Colonic mucosa (tissue), 4 donors: ENCODE measurements around the gene SYTL5. TPM values are rescaled to one million over a fixed set of nuclear protein-coding genes. Genes with fewer than 3 reads are reported as not detected.

Experiments
- DNase-seq: peaks from one replicate; pipeline ENCODE4 v3.0.0-alpha.2; 2020
- H3K27ac ChIP-seq: fragments of 200-600 bp; one replicate; pipeline ENCODE4 v1.8.0; 2021
- H3K27me3 ChIP-seq: fragments of 200-600 bp; one replicate; pipeline ENCODE4 v1.8.0; 2021
- H3K36me3 ChIP-seq: fragments of 200-600 bp; one replicate; pipeline ENCODE4 v1.8.0; 2021
- H3K4me1 ChIP-seq: fragments of 200-600 bp; one replicate; pipeline ENCODE4 v1.8.0; 2021; ENCODE audit warnings: mild to moderate bottlenecking
- H3K4me3 ChIP-seq: fragments of 200-600 bp; one replicate; pipeline ENCODE4 v1.8.0; 2021
- H3K9ac ChIP-seq, 2 donors: one replicate each; pipeline ENCODE4 v1.7.0; 2013; ENCODE audit warnings: control low read depth in 2 of 2, low read depth in 2 of 2, low read length in 2 of 2
- H3K9me3 ChIP-seq: fragments of 200-600 bp; one replicate; pipeline ENCODE4 v1.8.0; 2021
- intact Hi-C: fragments of 100-400 bp; cut with DNase I; formaldehyde crosslinking; loops from one replicate; pipeline ENCODE4 v1.14.1; 2022
- total RNA-seq, 2 donors: library from RNA; stranded (reverse); fragmentation: NEBNext Ultra II Directional in 1 of 2; extraction: Animal tissue kit (Norgen Biotek cat#: 25700) in 1 of 2; gene quantifications; one replicate each; pipeline ENCODE4 v1.2.1, GENCODE V29; 2021
- TF ChIP-seq, protein P1 (sequence below): fragments of 200-600 bp; IDR thresholded peaks from one replicate; pipeline ENCODE4 v1.8.0; 2022; ENCODE audit warnings: antibody characterized with exemption, mild to moderate bottlenecking
- donor health status: healthy.
- donor health status: DM: no; HTN: no; CAD: no.
- donor health status: DM: no; HTN: no; CAD: no.

SYTL5 gene
- total RNA-seq, 2 donors from 2014 or later: 5.4 to 7.1 TPM

DNA sequence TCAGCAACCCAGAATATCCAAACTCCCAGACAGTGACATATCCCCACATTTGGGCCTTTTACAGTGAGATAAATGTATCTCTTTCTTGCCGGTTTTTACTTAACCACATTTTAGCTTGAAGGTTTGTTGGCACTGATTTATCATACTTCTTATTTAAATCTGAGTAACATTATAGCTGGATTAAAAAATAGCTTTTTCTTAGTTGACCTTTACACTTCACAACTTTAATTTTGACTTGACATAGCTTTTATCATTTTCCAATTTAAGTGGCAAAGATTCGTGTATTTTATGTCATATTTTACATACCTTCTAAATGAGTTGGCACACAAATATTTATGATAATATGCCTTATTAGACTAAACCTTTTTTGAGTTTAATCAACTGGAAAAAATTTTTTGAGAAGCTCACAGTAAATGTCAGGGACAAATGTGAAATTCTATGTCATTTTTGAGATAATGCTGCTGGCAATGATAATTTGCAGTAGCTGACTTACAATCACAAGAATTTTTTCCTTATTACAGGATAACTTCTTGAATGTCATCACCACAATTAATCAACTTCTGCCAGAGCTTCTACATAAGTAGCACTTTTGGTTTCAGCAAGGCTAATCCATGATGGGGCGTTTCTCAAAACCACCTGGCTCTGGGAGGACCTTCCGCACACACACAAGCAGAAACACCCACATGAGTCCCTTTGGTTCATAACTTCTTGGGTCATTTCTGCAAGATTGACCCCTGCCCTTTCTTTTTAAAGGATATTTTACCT, 80.3 kb downstream of the SYTL5 start:
- Histone ChIP-seq H3K36me3 (no peaks in the 10 kb centered on the region), H3K4me1 (no peaks in the 10 kb centered on the region), H3K27me3 (no peaks in the 10 kb centered on the region), H3K9ac (no peak overlapping the region), H3K4me3 (no peak overlapping the region), H3K9me3 (no peaks in the 10 kb centered on the region), H3K27ac (no peak overlapping the region)
- intact Hi-C loops: no loop called here
- TF ChIP-seq, protein P1, sequence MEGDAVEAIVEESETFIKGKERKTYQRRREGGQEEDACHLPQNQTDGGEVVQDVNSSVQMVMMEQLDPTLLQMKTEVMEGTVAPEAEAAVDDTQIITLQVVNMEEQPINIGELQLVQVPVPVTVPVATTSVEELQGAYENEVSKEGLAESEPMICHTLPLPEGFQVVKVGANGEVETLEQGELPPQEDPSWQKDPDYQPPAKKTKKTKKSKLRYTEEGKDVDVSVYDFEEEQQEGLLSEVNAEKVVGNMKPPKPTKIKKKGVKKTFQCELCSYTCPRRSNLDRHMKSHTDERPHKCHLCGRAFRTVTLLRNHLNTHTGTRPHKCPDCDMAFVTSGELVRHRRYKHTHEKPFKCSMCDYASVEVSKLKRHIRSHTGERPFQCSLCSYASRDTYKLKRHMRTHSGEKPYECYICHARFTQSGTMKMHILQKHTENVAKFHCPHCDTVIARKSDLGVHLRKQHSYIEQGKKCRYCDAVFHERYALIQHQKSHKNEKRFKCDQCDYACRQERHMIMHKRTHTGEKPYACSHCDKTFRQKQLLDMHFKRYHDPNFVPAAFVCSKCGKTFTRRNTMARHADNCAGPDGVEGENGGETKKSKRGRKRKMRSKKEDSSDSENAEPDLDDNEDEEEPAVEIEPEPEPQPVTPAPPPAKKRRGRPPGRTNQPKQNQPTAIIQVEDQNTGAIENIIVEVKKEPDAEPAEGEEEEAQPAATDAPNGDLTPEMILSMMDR: no peak
- DNase-seq: no peak

DNA sequence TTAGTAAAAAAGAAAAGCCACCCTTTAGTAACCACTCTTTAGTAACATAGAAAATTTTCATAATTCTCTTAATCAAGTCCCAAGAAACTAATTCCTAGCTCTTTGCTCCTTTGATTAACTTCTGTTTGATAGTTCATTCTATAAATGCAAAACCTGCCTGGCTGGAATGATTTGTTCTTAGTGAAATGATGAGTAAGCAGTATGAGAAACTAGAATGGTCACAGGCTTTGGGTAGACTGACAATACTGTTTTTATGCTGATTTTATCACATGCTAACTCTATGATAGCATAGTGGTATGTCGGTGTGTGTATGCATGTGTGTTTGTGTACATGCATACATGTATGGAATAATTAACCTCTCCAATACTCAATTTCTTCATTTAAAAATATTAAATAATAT, 81.2 kb downstream of the SYTL5 start:
- intact Hi-C loops: no loop called here

DNA sequence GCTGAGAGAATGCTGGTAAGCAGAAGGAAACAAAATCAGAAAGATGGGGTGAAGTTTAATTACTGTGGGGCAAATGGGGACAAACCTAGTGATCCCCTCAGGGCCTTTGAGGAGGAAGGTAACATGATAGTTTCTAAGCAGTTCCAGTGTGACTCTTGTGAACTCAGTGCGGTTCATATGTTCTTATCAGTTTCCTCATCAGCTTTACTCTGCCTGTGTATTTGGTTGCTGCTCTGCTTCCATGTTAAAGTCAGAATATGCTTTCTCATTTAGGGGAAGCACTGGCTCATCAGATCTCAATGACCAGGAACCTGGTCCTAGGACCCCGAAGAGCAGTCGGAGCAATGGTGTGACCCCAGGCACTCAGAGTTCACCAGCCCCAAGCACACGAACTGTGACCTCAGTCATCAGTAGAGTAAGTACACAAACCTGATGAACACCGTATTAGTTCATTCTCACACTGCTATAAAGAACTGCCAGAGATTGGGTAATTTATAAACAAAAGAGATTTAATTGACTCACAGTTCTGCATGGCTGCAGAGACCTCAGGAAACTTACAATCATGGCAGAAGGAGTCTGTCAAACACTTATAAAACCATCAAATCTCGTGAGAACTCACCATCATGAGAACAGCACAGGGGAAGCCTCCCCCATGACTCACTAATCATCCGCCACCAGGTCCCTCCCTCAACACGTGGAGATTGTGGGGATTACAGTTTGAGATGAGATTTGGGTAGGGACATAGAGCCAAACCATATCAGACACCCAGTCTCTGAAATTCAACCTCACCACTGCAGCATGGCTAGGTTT, 83.0 kb downstream of the SYTL5 start:
- H3K4me3 ChIP-seq: no peak overlapping the region
- intact Hi-C loops: no loop called here
- H3K27me3 ChIP-seq: no peaks in the 10 kb centered on the region
- H3K36me3 ChIP-seq: no peaks in the 10 kb centered on the region
- H3K4me1 ChIP-seq: no peaks in the 10 kb centered on the region
- TF ChIP-seq, protein P1: no peak
- H3K9me3 ChIP-seq: no peaks in the 10 kb centered on the region
- no peak overlapping the region for H3K9ac ChIP-seq
- DNase-seq: no peak
- no peak overlapping the region for H3K27ac ChIP-seq

More for the DNA sequence above, 81.2 kb downstream of the SYTL5 start:
- H3K9me3 ChIP-seq: no peaks in the 10 kb centered on the region
- no peaks in the 10 kb centered on the region for H3K4me1 ChIP-seq
- TF ChIP-seq, protein P1: no peak
- no peak for DNase-seq
- H3K27me3 ChIP-seq: no peaks in the 10 kb centered on the region
- no peaks in the 10 kb centered on the region for H3K36me3 ChIP-seq
- H3K4me3 ChIP-seq: no peak overlapping the region
- H3K27ac ChIP-seq: no peak overlapping the region
- no peak overlapping the region for H3K9ac ChIP-seq

DNA sequence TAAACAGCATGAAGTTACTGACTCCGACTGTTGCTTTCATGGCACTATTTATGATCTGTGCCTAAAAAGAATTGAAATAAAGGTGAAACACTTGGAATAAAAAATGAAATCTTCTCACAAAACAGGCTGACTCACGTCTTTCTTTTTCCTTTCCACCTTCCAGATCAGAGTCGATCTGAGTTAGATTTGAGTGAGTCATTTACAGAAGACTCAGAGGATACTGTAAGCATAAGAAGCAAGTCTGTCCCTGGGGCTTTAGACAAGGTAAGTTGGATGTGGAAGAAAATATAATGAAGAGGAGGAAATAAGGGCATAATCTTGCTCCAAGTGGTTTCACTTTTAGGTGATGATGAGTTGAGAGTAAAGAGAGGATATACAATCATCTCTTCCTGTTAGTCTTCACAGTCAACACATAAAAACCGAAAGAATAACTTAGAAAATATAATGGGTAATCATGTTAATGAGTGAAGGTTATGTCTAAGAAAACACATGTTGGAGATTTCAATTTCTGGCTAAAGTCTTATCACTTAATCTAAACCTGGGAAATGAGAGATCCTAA, 89.7 kb downstream of the SYTL5 start:
- intact Hi-C loops: no loop called here
- Histone ChIP-seq H3K9ac (no peak overlapping the region), H3K27me3 (no peaks in the 10 kb centered on the region), H3K36me3 (no peaks in the 10 kb centered on the region), H3K4me3 (no peak overlapping the region), H3K9me3 (no peaks in the 10 kb centered on the region), H3K4me1 (no peaks in the 10 kb centered on the region), H3K27ac (no peak overlapping the region)
- no peak for DNase-seq
- TF ChIP-seq, protein P1: no peak

- TF ChIP-seq, protein P1: no peak
- no peaks in the 10 kb centered on the region for H3K36me3 ChIP-seq
- H3K4me3 ChIP-seq: no peak overlapping the region
- intact Hi-C loops: no loop called here
- no peak overlapping the region for H3K27ac ChIP-seq
- no peaks in the 10 kb centered on the region for H3K9me3 ChIP-seq
- H3K27me3 ChIP-seq: no peaks in the 10 kb centered on the region
- DNase-seq: no peak
- H3K9ac ChIP-seq: no peak overlapping the region
- no peaks in the 10 kb centered on the region for H3K4me1 ChIP-seq
Measured at GRCh38 chrX:38099688-38100087, 93.3 kb downstream of the SYTL5 start.
